ENCODE results near the gene TIMM9. TPM values are rescaled to one million over a fixed set of nuclear protein-coding genes. Genes with fewer than 3 reads are reported as not detected.
"Not testable (repeated sequence)": the region's sequence is repeated elsewhere in the genome, so short reads cannot be mapped to it uniquely, and the experiment has no call there.

TIMM9 gene
- total RNA-seq, 4 donors from 2014 or later, result 9.9 to 68.5 (median 16.0) TPM

GRCh38 chr14:58444627-58445026, 17.3 kb upstream of the TIMM9 start:
- Histone ChIP-seq H3K9me3 (no peaks in the 10 kb centered on the region), H3K36me3 (peaks cover 0 to 52% (median 0%) of the 10 kb centered on the region in 3 donors), H3K27ac (no peak overlapping the region), H3K27me3 (no peaks in the 10 kb centered on the region), H3K4me1 (no peaks in the 10 kb centered on the region), H3K4me3 (no peak overlapping the region)
- TF ChIP-seq POLR2A (IDR thresholded peaks at IDR 0.05) (no peak), CTCF (IDR thresholded peaks at IDR 0.05) (no peak)
- no peak for DNase-seq

- DNase-seq, result no peak
- Histone ChIP-seq H3K27ac (no peak overlapping the region), H3K4me1 (no peaks in the 10 kb centered on the region), H3K9me3 (no peaks in the 10 kb centered on the region), H3K36me3 (peaks cover 0 to 45% (median 0%) of the 10 kb centered on the region in 3 donors), H3K4me3 (no peak overlapping the region), H3K27me3 (no peaks in the 10 kb centered on the region)
- TF ChIP-seq POLR2A (IDR thresholded peaks at IDR 0.05), result no peak
- no peak for TF ChIP-seq CTCF (IDR thresholded peaks at IDR 0.05)
Observed at GRCh38 chr14:58439476-58439875, 12.1 kb upstream of the TIMM9 start.

GRCh38 chr14:58430156-58430555, 2.8 kb upstream of the TIMM9 start:
- TF ChIP-seq CTCF (IDR thresholded peaks at IDR 0.05), result no peak
- no peak for TF ChIP-seq POLR2A (IDR thresholded peaks at IDR 0.05)
- H3K9me3 ChIP-seq, result no peaks in the 10 kb centered on the region
- no peak overlapping the region for H3K4me3 ChIP-seq
- DNase-seq, result no peak
- H3K36me3 ChIP-seq, result peaks cover 0 to 28% (median 0%) of the 10 kb centered on the region in 3 donors
- peaks cover 0 to 17% (median 3%) of the 10 kb centered on the region in 4 donors for H3K4me1 ChIP-seq
- no peak overlapping the region for H3K27ac ChIP-seq
- no peaks in the 10 kb centered on the region for H3K27me3 ChIP-seq

GRCh38 chr14:58428118-58428683, 870 bp upstream of the TIMM9 start:
- peaks cover 0 to 17% (median 3%) of the 10 kb centered on the region in 4 donors for H3K4me1 ChIP-seq
- H3K27me3 ChIP-seq, result no peaks in the 10 kb centered on the region
- TF ChIP-seq POLR2A (IDR thresholded peaks at IDR 0.05) (no peak), CTCF (IDR thresholded peaks at IDR 0.05) (no peak)
- H3K27ac ChIP-seq, result peak overlapping the region; percentile 83 to 92 (median 88)
- H3K4me3 ChIP-seq, result peak overlapping the region; percentile 50 to 95 (median 84)
- H3K9me3 ChIP-seq, result no peaks in the 10 kb centered on the region
- DNase-seq, result no peak
- peaks cover 0 to 20% (median 0%) of the 10 kb centered on the region in 3 donors for H3K36me3 ChIP-seq

GRCh38 chr14:58426670-58427280, 556 bp downstream of the TIMM9 start:
- Histone ChIP-seq H3K27ac (peak overlapping the region; percentile 83 to 92 (median 88)), H3K36me3 (peaks cover 0 to 13% (median 0%) of the 10 kb centered on the region in 3 donors), H3K9me3 (no peaks in the 10 kb centered on the region), H3K27me3 (no peaks in the 10 kb centered on the region), H3K4me3 (peak overlapping the region; percentile 50 to 95 (median 84)), H3K4me1 (peaks cover 0 to 17% (median 3%) of the 10 kb centered on the region in 4 donors)
- TF ChIP-seq POLR2A (IDR thresholded peaks at IDR 0.05) (no peak), CTCF (IDR thresholded peaks at IDR 0.05) (no peak)
- DNase-seq, result peak; percentile 56 to 74 (median 64)

- DNase-seq, H3K4me1 ChIP-seq, H3K27ac ChIP-seq, H3K4me3 ChIP-seq, H3K9me3 ChIP-seq, H3K27me3 ChIP-seq: not testable (repeated sequence)
- H3K36me3 ChIP-seq, result peaks cover 0 to 33% (median 0%) of the 10 kb centered on the region in 3 donors
Observed at GRCh38 chr14:58416934-58417333, 10.4 kb downstream of the TIMM9 start.
